Stimulated activated memory B cell treated with anti-CD40 and anti-IgM and Interleukin-4, amounts not matched to agents 10 μg/mL and 1 μg/mL and 100 μg/mL, for 72 hours (primary cell): ENCODE measurements around the gene BUB1.
"Not testable (repeated sequence)": the region's sequence is repeated elsewhere in the genome, so short reads cannot be mapped to it uniquely, and the experiment has no call there.

Source experiments
- ATAC-seq: fragments of 150-1000 bp; cut with Tn5 transposase; 2 replicates; pipeline ENCODE4 v1.10.0; 2021
- H3K27ac Mint-ChIP-seq: one replicate; pipeline ENCODE4 v1.8.0; 2022; ENCODE audit warnings: mild to moderate bottlenecking, mixed read lengths
- H3K27me3 Mint-ChIP-seq: one replicate; pipeline ENCODE4 v1.8.0; 2022; ENCODE audit warnings: mixed read lengths
- H3K36me3 Mint-ChIP-seq: one replicate; pipeline ENCODE4 v1.8.0; 2022; ENCODE audit warnings: mixed read lengths
- H3K4me1 Mint-ChIP-seq: one replicate; pipeline ENCODE4 v1.8.0; 2022; ENCODE audit warnings: mixed read lengths
- H3K4me3 Mint-ChIP-seq: one replicate; pipeline ENCODE4 v1.8.0; 2022; ENCODE audit warnings: mild to moderate bottlenecking, moderate library complexity, mixed read lengths
- H3K9me3 Mint-ChIP-seq: one replicate; pipeline ENCODE4 v1.8.0; 2022; ENCODE audit warnings: mixed read lengths

The BUB1 gene

DNA sequence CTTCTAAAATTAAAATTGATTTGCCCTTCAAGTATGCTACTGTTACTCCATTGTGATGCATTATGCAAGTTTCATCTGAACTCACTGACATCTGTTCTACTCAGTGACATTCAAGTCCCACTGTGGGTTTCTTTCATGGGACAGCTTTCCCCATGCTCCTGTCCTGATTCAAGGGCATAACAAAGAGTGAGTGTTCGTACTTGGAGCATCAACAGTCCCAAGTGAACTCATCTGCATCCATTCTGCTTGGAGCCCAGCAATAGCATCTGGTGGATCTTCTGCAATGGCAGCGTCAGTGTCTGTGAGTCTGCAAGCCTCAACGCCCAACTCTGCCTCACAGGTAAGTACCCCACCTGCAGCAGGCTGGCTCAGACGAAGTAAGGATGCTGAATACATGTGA is 27.5 kb downstream of the BUB1 start:
- ATAC-seq = no peak
- Mint-ChIP-seq H3K4me3 (no peak overlapping the region), H3K4me1 (no peaks in the 10 kb centered on the region), H3K27ac (no peak overlapping the region), H3K9me3 (no peaks in the 10 kb centered on the region), H3K36me3 (peaks cover 6% of the 10 kb centered on the region), H3K27me3 (no peaks in the 10 kb centered on the region)

DNA sequence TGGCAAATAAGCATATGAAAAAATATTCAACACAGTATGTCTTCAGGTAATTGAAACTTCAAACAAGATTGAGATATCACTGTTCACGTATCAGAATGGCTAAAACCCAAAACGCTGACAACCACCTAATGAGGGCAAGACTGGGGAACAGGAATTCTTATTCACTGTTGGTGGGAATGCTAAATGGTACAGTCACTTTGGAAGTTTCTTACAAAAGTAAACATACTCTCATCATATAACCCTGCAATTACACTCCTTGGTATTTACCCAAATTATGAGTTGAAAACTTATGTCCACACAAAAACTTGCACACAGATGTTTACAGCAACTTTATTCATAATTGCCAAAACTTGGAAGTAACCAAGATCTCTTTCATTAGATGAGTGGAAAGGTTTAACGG is 30.1 kb downstream of the BUB1 start:
- H3K36me3 Mint-ChIP-seq = no peaks in the 10 kb centered on the region
- H3K27ac Mint-ChIP-seq = no peak overlapping the region
- H3K4me1 Mint-ChIP-seq = no peaks in the 10 kb centered on the region
- no peaks in the 10 kb centered on the region for H3K27me3 Mint-ChIP-seq
- no peak overlapping the region for H3K4me3 Mint-ChIP-seq
- H3K9me3 Mint-ChIP-seq = no peaks in the 10 kb centered on the region
- no peak for ATAC-seq

DNA sequence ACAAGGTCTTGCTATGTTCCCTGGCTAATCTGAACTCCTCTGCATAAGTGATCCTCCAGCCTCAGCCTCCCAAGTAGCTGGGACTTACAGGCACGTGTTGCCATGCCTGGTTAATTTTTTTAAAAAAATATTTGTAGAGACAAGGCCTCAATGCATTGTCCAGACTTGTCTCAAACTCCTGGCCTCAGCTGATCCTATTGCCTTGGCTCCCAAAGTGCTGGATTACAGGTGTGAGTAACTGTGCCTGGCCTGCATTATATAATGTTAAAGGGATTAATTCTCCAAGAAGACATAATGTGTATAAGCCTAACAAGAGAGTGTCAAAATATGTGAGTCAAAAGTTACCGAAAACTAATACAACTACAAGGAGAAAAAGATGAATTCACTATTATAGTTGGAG is 32.2 kb downstream of the BUB1 start:
- Mint-ChIP-seq H3K36me3 (no peaks in the 10 kb centered on the region), H3K9me3 (no peaks in the 10 kb centered on the region), H3K27ac (no peak overlapping the region), H3K4me3 (no peak overlapping the region), H3K4me1 (no peaks in the 10 kb centered on the region), H3K27me3 (no peaks in the 10 kb centered on the region)
- ATAC-seq = no peak

DNA sequence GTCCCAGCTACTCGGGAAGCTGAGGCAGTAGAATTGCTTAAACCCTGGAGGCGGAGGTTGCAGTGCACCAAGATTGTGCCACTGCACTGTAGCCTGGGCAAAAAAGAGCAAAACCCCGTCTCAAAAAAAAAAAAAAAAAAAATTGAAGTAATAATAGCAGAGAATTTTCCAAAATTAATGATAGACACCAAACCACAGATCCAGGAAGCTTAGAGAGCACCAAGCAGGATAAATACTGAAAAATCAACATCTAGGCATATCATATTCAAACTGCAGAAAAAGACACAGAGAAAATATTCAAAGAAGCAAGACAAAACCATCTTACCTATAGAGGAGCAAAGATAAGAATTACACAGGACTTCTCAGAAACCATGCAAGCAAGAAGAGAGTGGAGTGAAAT is 33.5 kb downstream of the BUB1 start:
- no peak overlapping the region for H3K4me3 Mint-ChIP-seq
- H3K9me3 Mint-ChIP-seq = no peaks in the 10 kb centered on the region
- no peaks in the 10 kb centered on the region for H3K27me3 Mint-ChIP-seq
- ATAC-seq = no peak
- no peaks in the 10 kb centered on the region for H3K36me3 Mint-ChIP-seq
- H3K27ac Mint-ChIP-seq = no peak overlapping the region
- H3K4me1 Mint-ChIP-seq = no peaks in the 10 kb centered on the region

DNA sequence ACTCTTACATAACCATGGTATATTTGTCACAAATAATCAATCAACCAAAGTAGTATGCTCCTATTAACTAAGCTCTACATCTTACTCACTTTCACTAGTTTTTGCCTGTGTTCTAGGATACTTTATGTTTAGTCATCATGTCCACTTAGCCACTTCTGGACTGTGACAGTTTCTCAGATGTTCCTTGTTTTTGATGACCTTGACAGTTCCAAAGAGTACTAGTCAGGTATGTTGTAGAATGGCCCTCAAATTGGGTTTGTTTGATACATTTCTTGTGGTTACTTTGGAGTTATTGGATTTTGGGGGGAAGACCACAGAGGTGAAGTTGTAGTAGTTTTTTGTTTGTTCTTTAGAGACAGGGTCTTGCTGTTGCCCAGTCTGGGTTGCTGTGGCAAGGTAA is 35.5 kb downstream of the BUB1 start:
- no peak overlapping the region for H3K4me3 Mint-ChIP-seq
- no peak for ATAC-seq
- no peaks in the 10 kb centered on the region for H3K9me3 Mint-ChIP-seq
- no peaks in the 10 kb centered on the region for H3K27me3 Mint-ChIP-seq
- no peak overlapping the region for H3K27ac Mint-ChIP-seq
- H3K4me1 Mint-ChIP-seq = no peaks in the 10 kb centered on the region
- no peaks in the 10 kb centered on the region for H3K36me3 Mint-ChIP-seq

DNA sequence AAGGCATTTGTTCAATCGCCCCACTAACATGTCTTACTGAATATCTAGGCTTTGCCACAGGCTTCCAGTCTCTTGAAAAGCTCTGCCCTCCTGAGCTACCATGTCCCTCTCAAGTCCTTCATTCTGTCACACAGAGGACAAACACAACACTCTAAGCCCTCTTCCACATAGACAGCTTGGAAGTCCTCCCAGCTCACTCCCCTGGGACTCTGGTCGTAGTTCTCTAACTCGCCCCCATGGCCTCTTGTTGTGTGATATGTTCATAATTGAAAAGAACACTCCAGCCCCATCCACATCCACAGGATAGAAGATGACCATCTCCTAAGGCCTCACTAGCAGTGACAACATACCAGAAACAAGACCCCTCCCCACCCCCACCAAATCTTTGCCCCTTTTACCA is 37.9 kb downstream of the BUB1 start:
- no peak overlapping the region for H3K4me3 Mint-ChIP-seq
- no peak overlapping the region for H3K27ac Mint-ChIP-seq
- no peak for ATAC-seq
- H3K4me1 Mint-ChIP-seq = no peaks in the 10 kb centered on the region
- H3K36me3 Mint-ChIP-seq = no peaks in the 10 kb centered on the region
- no peaks in the 10 kb centered on the region for H3K27me3 Mint-ChIP-seq
- H3K9me3 Mint-ChIP-seq = no peaks in the 10 kb centered on the region

DNA sequence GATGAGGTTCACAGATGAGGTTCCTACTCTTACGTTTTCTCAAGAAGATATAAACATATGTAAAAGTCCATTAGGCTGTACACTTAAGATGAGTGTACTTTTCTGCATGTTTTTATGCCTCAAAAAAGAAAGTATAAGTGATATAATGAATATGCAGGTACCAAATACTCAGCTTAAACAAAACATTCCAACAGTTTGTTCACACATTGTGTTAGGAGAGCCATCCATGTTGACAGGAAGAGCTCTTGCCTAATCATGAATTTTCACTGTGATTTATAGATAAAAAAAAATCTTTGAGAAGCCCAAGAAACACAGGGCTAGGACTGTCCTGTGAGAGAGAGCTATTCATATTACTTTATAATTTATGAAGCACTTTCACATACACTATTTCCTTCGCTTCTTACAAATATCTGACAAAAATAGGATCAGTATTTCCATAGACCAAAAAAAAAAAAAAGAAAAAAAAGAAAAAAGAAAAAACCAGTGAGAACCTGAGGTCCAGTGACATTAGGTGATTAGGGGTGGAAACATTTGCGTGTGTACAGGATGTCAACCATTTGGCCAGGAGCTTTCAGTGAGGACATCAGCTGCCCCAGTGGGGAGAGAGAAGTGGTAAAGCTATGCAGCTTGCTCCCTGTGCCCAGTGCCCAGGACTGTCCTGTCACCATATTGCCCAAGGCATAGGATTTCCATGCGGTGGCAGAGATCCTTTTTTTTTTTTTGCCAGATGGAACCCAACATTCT is 38.7 kb downstream of the BUB1 start:
- no peak overlapping the region for H3K27ac Mint-ChIP-seq
- no peak overlapping the region for H3K4me3 Mint-ChIP-seq
- no peaks in the 10 kb centered on the region for H3K36me3 Mint-ChIP-seq
- H3K9me3 Mint-ChIP-seq = no peaks in the 10 kb centered on the region
- no peaks in the 10 kb centered on the region for H3K4me1 Mint-ChIP-seq
- ATAC-seq = no peak
- no peaks in the 10 kb centered on the region for H3K27me3 Mint-ChIP-seq

DNA sequence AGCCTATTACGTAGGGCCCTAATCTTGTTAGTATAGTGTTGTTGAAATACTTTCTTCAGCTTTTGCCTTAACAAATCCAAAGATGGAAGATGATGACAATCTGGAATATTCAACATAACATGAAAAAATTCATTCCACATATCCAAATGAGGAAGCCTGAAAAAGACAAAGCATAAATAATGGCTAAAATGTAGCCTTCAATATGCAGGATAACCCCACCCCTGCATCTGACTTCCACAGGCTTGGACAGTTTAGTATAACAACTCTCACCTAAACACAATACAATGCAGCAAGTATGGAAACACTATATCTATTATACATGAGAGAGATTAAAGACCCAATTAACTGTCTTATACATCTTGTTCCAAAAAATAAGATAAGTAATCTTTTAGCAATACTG is 39.9 kb downstream of the BUB1 start:
- H3K36me3 Mint-ChIP-seq = no peaks in the 10 kb centered on the region

DNA sequence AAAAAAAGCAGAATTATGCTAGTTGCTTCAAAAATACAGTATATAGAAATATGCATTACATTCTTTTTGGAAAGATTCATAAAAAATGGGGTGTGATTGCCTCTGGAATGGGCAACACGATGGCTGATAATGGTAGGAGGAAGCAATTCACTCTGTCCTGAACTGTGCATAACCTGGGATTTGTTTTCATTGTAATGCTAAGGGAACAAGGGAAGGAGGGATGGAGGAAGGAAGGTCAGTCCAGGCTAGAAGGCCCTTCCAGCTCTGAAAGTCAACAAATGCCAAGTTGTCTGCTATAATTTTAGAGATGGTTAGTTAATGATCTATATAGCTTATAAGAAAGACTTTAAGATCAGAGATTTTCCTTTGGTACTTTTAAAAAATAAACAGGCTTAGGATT is 40.8 kb downstream of the BUB1 start:
- Mint-ChIP-seq H3K36me3 (no peaks in the 10 kb centered on the region), H3K4me1 (no peaks in the 10 kb centered on the region), H3K4me3 (no peak overlapping the region), H3K27ac (no peak overlapping the region), H3K9me3 (no peaks in the 10 kb centered on the region), H3K27me3 (no peaks in the 10 kb centered on the region)
- ATAC-seq = no peak

More for the DNA sequence above, 39.9 kb downstream of the BUB1 start:
- Mint-ChIP-seq H3K4me1 (no peaks in the 10 kb centered on the region), H3K27ac (no peak overlapping the region), H3K9me3 (no peaks in the 10 kb centered on the region), H3K27me3 (no peaks in the 10 kb centered on the region), H3K4me3 (no peak overlapping the region)
- ATAC-seq = no peak

DNA sequence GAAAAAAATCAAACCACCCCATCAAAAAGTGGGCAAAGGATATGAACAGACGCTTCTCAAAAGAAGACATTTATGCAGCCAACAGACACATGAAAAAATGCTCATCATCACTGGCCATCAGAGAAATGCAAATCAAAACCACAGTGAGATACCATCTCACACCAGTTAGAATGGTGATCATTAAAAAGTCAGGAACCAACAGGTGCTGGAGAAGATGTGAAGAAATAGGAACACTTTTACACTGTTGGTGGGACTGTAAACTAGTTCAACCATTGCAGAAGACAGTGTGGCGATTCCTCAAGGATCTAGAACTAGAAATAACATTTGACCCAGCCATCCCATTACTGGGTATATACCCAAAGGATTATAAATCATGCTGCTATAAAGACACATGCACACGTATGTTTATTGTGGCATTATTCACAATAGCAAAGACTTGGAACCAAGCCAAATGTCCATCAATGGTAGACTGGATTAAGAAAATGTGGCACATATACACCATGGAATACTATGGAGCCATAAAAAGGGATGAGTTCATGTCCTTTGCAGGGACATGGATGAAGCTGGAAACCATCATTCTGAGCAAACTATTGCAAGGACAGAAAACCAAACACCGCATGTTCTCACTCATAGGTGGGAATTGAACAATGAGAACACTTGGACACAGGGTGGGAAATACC is 41.8 kb downstream of the BUB1 start:
- not testable (repeated sequence) for H3K27ac Mint-ChIP-seq, H3K4me1 Mint-ChIP-seq, H3K9me3 Mint-ChIP-seq, H3K4me3 Mint-ChIP-seq, H3K27me3 Mint-ChIP-seq, ATAC-seq, H3K36me3 Mint-ChIP-seq

DNA sequence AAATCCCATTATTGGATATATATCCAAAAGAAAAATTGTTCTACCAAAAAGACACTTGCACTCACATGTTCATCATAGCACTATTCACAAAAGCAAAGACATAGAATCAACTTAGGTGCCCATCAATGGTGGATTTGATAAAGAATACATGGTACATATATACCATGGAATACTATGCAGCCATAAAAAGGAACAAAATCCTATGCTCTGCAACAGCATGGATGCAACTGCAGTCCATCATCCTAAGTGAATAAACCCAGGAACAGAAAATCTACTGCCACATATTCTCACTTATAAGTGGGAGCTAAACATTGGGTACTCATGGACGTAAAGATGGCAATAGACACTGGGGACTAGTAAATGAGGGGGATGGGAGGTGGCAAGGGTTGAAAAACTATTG is 50.5 kb downstream of the BUB1 start:
- not testable (repeated sequence) for ATAC-seq, H3K4me3 Mint-ChIP-seq, H3K9me3 Mint-ChIP-seq, H3K27me3 Mint-ChIP-seq, H3K4me1 Mint-ChIP-seq, H3K27ac Mint-ChIP-seq, H3K36me3 Mint-ChIP-seq

DNA sequence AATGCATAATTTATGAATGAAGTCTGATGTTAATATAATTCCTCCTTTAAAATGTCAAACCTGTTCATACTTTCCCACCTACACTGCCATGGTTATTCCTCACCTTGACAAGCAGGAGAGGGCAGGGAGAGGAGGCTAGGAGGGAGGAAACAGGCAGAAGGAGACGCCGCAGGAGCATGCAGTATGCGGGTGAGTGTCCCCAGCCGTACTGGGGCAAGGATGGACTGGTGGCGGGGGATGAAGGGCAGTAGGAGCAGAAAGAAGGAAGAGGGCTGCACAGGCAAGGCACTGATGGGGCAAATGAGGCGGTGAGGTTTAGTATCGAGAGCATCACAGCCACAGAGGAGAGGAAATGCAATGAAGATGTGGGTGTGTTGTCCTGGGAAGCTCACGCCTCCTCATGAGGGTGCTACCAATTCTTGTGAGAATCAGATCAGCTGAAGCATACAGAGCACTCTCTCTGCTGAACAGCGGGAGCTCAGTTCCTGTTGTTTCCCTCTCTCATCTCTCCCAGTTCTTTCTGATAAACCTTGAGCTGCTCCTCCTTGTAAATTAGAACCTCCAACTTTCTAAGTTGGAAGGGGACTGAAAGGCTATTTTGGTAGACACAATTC is 58.4 kb downstream of the BUB1 start:
- not testable (repeated sequence) for H3K36me3 Mint-ChIP-seq, H3K4me3 Mint-ChIP-seq, H3K9me3 Mint-ChIP-seq, H3K27me3 Mint-ChIP-seq, H3K27ac Mint-ChIP-seq, H3K4me1 Mint-ChIP-seq
- peak; percentile 31 for ATAC-seq

DNA sequence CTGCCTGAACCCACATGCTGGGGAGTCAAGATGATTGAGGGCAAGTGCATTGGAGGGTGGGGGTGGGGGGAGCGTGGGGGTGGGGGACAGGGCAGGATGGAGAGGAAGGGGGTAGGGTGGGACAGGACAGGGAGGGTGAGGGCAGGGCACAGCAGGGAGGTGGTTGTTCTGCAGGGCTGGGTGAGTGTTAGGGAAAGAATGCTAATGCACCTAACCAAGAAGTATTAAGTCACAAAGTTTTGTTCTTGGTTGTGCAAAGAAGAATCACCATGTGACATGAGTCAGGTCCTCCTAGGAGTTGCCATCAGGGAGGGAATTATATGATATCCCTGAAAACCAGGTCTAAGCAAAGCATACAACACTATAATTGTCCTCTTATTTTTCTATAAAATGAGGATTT is 63.9 kb downstream of the BUB1 start:
- H3K27ac Mint-ChIP-seq, H3K9me3 Mint-ChIP-seq, H3K4me1 Mint-ChIP-seq, H3K4me3 Mint-ChIP-seq, ATAC-seq, H3K36me3 Mint-ChIP-seq, H3K27me3 Mint-ChIP-seq: not testable (repeated sequence)

DNA sequence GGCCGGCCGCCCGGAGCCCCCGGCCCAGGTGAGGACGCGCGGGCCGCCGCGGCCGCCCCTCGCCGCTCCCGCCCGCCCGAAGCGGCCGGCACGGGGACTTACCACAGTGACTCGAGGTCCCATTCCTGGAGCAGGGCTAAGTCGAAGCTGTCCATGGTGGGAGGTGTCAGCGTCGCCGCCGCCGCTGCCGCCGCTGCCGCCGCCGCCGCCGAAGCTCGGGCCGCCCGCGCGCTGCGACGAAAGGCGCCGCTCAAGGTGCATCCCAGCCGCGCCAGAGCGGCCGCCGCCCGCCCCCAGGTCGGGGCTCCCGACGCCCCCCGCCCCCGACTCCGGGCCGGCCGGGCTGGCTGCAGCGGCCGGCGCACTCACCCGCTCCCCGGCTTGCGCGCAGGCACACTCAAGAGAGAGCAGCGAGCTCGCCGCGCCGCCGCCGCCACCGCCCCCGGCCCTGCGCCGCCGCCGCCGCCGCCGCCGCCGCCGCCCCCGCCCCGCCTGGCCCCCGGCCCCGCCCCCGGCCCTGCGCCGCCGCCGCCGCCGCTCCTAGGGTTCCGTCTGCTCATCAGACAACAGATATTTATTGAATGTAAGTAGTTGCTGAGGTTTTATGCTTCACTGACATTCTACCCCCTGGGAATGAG is 67.1 kb downstream of the BUB1 start:
- not testable (repeated sequence) for H3K27me3 Mint-ChIP-seq, H3K9me3 Mint-ChIP-seq, H3K4me1 Mint-ChIP-seq, H3K4me3 Mint-ChIP-seq, H3K36me3 Mint-ChIP-seq, H3K27ac Mint-ChIP-seq
- ATAC-seq = peak; percentile 61

DNA sequence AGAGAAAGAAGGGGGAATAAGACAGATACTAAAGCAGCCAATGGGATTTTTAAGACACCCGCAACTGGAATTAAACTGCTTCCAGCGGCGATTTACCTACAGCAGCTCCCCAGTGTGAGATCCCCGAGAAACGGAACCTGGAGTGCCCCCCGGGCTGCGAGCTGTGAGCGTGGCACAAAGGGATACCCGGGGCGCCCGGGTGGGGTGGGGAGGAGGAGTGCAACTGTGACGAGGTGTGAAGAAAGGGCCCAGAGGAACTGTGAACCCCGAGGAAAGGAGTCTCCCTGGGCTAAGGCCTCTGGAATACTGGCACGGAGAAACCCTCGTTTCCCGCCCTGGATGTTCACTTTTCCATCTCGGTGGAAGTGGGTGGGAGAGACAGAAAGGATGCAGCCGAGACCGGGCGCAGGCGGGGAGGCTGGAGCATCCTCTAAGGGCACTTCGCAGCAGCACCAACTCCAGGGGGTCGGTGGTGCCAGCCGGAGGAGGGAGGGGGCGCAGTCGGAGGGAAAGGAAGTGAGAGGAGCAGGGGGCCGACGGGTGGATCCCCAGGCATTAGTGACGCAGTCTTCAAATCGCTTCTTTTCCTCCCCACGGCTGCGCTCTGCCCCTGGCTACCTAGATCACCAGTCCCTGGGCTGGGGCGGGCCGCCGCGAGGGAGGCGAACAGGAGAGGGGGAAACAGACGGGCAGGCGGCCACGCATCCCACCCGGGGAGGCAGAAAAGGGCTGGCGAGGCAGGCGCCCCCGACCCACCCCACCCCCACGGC is 67.8 kb downstream of the BUB1 start:
- ATAC-seq = peak; percentile 67
- not testable (repeated sequence) for H3K36me3 Mint-ChIP-seq, H3K9me3 Mint-ChIP-seq, H3K4me3 Mint-ChIP-seq, H3K27ac Mint-ChIP-seq, H3K27me3 Mint-ChIP-seq, H3K4me1 Mint-ChIP-seq
